NCI-H2227 (cell line): Measurements from ENCODE around the gene CNIH3.
A peak's percentile ranks its signal among the peaks of the same experiment; 100 is the strongest.
"Not testable (repeated sequence)": the region's sequence is repeated elsewhere in the genome, so short reads cannot be mapped to it uniquely, and the experiment has no call there.

Experiments used
- DNase-seq: peaks from one replicate; lab custom pipeline; 2025; ENCODE audit not compliant: unreplicated experiment; lab: John Stamatoyannopoulos, UW

CNIH3 gene

DNA sequence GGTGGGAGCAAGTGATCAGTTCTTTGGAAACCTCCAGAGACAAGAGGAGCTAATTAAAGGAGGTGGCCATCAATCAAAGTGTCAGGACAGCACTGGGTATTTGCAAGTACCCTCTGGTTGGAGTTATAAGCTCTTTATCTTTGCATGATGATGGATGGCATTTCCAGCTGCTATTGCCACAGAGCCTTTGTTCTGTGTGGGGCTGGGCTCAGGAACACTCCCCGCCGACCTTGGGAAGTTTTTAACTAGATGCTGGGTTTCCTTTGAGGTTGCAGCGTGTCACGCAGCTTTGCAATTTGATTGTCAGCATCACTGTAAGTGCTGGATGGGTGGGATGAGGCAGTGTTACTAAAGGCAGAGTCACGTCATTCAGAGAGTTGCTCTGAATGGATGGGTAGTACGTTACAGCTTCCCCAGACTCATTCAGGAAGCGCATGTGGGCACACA lies 68.9 kb downstream of the CNIH3 start:
- DNase-seq, result peak; percentile 79

DNA sequence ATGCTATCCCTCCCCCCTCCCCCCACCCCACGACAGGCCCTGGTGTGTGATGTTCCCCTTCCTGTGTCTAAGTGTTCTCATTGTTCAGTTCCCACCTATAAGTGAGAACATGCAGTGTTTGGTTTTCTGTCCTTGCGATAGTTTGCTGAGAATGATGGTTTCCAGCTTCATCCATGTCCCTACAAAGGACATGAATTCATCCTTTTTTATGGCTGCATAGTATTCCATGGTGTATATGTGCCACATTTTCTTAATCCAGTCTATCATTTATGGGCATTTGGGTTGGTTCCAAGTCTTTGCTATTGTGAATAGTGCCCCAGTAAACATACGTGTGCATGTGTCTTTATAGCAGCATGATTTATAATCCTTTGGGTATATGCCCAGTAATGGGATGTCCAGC lies 70.0 kb downstream of the CNIH3 start:
- not testable (repeated sequence) for DNase-seq

DNA sequence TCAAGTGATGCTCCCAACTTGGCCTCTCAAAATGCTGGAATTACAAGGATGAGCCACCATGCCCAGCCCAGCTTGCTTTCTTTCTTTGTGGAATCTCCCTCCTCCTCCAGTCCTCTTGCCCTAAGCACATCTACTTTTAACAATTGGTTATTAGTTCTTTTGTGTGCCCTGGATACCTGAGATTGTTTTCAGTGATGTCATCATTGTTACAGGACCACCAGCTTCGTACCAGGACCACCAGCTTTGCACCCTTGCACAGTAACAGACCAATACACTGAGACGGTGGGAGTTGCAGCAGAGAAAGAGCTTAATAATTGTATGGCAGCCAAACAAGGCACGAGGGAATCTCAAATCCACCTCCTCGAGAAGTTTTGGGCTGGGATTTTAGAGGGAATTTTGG lies 71.3 kb downstream of the CNIH3 start:
- DNase-seq, result no peak

DNA sequence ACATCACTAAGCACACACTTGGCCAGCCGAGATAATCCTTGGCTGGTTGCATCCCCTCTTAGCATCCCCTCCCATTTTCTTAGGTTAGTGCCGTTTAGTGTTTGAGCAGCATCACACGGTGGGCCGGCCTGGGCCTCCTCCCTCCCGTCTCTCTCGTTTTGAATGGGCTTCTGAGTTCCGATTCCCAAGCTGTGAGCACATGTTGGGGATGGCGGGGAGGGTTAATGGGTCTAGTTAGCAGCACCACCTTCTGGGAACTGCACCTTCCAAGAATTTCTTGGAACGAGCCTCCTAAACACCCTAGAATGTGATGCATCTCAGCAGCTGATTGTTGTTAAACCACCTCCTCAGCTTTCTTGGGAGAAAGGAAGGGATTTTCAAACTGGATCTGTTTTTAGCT lies 73.3 kb downstream of the CNIH3 start:
- no peak for DNase-seq

DNA sequence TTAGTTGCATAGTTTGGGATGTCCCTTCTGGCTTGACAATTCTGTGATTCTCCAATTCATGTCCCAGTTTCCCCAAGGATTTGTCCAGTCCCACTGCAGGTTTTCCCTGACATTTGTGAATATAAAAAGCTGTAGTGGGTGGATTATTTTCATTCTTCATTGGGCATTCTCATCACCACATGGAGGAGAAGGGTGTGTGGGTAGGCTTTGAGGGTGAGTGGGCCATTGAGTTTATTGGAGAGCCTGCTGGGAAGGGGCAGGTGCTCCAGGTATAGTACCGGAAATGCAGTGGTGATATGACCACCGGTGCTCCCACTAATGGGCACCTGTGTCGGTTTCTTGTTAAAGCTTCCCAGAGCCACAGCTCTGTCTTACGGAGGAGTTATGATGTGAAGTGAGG lies 74.5 kb downstream of the CNIH3 start:
- DNase-seq, result no peak

DNA sequence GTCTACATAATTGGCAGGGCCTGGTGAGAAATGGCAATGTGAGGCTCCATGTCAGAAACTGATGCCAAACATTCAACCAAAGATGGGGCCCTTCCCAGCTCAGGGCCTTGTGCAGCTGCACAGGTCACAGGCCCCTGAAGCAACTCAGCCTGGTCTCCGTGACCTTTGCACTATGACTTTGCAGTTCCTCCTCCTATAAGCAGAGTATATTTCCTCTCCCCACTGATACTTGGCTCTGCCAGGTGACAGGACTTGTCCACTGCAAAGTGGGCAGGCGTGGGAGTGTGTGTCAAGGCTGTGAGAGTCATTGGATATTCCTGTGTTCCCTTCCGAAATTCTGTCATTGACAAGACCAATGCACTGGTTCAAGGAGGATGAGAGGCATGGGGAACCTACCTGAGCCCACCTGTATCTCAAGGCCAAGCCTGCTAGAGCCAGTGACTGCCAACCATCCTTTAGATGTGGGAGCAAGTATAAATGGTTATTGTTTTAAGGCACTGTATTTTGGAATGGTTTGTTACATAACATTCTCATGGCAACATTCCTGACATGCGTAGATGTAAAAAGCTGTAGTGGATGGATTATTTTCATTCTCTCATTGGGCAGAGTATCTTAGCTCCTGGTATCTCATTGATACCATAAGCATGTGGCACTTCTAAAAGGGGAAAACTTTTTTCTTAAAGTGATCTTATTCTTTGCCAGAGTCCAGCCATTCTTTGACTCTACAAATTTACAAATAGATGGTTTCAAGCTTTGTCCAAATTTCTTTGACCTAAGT lies 75.2 kb downstream of the CNIH3 start:
- DNase-seq, result no peak

DNA sequence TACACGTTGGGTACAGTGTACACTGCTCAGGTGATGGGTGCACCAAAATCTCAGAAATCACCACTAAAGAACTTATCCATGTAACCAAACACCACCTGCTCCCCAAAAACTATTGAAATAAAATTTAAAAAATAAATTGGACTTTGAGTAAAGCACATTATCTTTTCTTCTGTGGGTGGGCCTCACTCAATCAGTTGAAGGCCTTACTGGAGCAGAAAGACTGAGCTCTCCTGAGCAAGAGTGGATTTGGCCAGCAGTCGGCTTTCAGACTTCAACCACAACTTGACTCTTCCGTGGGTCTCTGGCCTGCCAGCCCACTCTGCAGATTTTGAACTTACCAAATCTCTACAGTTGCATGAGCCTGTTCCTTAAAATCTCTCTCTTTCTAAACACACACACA lies 78.9 kb downstream of the CNIH3 start:
- DNase-seq, result no peak

DNA sequence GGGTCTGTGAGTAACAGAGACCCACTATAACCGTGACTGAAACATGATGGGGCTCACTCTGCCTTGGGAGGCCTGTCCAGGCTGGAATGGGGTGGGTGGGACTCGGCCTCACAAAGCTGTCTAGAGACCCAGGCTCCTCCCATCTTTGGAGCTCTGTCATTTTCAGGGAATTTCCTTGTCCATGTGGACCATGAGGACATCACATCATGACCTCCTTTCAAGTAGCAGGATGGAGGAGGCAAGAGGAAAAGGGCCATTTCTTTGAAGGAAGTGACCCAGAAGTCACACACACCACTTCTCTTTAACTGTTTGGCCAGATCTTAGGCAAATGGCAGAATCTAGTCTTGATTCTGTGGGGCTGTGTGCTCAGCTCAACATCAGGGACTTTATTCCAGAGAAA lies 79.9 kb downstream of the CNIH3 start:
- DNase-seq, result no peak

DNA sequence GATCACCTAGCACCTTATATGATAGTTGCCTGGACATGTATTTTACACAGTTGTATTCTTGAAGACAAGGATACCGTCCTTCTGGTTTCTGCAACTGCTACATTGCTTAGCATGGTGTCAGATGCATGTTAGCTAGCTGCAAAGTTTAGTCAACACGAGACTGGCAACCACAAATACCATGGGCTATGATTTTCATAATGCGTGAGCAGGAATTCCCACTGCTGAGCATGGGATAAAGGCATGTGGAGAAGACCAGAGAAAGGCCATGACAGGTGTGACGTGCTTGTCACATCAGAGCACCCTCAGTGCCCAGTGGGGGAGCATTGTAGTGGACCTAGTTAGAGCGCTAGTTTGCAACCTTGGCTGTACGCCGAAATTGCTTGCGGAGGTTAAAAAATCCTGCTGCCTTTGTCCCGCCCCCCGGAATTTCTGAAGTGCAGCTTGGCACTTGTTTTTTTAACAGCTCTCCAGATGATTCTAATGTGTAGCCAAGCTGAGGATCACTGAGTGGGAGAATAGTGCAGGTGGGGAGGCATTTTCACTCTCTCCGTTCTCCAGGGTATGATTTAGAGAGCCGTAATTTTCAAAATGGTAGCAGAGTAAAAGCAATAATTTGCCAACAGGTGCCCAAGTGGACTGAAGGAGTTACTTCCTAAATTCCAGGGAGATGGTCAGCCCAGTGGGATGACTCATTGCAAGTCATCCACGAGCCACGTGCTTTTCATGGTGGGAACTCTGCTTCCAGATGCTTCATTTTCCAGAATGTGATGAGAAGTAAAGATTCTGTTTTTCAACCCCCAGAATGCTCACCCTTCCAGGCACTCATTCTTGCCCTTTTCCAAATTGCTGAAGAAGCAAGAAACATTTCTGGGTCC lies 81.0 kb downstream of the CNIH3 start:
- peak; percentile 73 for DNase-seq

DNA sequence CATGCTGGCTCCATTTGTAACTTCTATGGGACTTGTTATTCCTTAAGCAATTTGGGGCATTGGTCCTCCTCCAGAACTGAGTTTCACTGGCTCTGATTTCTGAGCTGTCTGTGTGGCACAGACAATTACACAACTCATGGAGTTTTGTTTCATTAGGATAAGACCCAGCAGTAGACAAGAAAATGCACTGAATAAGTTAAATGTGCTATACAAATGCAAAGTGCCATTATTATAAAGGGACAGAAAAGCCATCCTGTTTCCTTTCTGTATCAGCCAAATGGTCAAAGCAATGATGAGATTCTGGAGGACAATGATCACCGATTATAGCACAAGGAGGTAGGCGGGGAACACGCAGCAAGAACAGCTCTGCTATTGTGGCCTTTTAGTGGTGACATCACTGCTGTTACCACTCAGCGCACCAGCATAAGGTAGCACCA lies 81.9 kb downstream of the CNIH3 start:
- peak; percentile 14 for DNase-seq

DNA sequence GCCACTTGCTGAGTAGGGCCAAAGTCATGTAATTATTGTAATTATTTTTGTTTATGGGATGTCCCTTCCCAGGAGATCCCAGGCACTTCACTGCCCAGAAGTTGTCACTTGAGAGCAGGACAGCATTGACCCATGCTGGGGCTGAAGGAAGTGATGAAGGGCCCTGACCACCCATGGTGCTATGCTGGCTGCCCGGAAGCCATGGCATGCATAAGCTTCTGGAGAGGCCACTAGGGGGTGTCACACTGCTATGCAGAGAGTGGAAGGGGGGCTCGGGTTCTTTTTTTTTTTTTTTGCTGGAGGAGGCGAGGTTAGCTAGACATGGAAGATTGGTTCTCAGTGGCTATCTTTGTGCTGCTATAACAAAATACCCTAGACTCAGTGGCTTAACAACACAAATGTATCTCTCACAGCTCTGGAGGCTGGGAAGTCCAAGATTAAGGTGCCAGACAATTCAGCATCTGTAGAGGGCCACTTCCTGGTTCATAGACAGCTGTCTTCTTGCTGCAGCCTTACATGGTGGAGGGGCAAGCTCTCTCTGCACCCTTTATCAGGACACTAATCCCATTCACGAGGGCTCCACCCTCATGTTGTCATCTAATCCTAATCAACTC lies 84.9 kb downstream of the CNIH3 start:
- DNase-seq, result peak; percentile 17

DNA sequence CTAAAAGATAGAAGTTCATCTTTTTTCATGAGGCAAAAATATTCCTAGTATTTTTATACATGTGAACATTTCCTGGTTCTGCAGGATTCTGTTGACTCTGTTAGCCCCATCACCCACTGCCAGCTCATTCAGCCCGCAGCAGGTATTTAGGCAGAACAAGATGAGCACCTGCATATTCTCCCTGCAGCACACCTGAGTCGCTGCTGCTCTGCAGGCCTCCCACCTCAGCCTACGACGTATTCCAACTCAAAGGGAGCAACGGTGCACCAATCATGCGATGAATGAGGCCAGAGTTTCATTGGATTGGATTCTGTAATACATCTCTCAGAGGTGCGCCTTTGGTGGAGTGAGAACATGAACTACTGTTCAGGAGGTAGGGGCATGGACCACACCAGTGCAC lies 87.6 kb downstream of the CNIH3 start:
- no peak for DNase-seq

DNA sequence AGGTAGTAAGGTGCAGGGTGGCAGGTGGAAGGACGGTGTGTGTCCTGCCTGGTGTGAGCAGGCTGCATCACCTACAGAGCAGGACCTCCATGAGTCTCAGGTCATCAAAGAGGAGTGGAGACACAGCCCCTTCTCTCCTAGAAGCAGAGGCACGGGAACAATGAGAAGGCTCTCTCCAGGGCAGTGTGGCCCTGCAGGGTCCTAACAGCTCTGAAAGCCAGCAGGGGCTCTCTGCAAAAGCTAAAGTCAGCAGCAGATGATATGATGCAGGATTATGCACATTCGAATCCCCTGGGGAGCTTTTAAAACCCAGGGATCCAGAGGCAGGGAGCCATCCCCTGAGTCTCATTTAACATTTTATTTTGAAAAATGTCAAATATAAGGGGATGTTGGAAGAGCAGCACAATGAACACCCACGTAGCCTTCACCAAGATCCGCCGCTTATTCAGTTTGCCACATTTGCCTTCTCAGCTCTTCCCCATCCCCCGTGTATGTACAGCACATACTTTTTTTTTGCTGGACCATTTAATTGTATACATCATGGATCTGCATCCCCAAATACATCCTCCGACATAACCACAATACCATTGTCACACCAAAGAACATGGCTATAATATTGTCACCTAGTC lies 88.1 kb downstream of the CNIH3 start:
- no peak for DNase-seq

DNA sequence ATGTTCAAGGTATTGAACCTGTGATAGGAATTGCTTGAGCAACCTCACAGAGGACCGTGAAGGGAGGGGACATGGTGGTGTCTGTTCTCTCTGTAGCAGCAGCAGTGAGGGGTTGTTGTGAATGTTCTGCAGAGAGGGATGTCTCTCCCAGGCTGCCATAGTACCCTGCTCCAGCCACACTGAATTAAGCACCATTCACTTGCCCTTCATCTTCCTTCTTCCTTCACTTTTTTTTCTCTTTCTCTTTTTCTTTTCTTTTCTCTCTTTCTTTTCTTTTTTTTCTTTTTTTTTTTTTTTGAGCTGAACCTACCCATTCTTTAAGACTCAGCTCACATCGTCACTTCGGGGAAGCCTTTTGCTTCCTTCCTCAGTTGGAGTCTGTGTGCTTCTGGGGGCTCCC lies 89.5 kb downstream of the CNIH3 start:
- DNase-seq, result no peak

DNA sequence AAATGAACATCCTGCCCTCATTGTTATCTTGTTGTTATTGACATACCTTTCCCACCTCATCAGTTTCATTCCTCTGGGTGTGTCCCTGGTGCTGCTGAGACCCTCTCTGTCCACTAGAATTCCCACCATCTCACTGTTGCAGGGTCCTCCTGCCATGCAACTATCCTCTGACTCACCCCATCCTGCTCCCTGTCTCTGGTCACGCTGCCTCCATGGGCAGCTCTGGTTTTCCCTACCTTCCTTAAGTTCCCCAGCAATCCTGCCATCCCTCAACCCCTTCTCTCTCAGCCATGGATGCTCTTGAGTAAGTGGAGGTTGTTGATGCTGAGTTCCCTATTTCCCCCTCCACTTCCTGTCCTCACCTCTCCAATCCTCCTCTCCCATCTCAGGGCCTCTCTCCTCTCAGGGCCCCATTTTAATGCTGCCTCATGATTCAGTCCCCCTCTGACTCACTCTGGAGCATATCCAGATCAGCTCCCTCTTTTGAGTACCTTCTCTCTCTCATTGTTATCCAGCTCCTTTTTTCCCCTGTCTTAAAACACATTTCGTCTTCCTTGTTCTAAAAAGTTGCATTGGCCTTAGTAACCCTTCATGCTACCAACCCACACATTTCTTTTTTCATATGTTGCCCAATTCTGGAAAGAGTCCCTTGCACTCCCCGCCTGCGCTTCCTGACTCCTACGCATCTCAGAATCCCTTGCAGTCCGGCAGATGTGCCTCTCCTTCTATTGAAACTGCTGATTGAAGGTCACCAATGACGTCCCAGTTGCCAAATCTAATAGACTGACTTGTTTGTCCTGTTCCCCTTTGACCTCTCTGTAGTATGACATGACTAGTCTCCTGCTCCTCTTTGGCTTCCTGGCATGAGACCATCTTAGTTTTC lies 92.0 kb downstream of the CNIH3 start:
- DNase-seq, result no peak

DNA sequence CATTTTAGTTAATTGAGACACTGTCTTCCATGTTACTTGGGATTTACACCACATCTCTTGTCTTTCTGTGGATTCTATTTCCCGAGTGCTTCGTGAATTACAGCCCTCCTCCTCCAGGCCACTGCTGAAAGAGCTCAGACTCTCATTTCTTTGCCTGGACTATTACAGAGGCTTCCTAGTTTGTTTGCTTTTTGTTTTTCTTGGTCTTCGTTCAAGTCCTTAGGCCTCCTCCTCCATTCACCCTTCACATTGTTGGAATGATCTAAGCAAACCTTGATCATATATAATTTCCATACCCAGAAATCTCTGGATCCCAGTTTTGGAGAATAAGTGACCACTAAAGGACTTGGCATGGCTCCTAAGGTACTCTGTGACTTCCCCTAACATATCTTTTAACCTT lies 94.1 kb downstream of the CNIH3 start:
- DNase-seq, result no peak

DNA sequence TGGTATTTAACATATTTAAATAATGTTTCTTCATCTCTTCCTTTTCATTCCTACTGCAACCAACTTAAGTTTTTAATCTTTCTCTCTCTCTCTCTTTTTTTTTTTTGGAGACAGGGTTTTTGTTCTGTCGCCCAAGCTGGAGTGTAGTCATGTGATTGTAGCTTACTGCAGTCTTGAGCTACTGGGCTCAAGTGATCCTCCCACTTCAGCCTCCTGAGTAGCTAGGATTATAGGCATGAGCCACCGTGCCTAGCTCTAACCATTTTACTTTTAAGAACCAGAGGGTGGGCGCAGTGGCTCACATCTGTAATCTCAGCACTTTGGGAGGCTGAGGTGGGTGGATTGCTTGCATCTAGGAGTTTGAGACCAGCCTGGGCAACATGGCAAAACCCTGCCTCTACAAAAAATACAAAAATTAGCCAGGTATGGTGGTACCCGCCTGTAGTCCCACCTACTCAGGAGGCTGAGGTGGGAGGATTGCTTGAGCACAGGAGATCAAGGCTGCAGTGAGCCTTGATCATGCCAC lies 95.2 kb downstream of the CNIH3 start:
- DNase-seq, result not testable (repeated sequence)

DNA sequence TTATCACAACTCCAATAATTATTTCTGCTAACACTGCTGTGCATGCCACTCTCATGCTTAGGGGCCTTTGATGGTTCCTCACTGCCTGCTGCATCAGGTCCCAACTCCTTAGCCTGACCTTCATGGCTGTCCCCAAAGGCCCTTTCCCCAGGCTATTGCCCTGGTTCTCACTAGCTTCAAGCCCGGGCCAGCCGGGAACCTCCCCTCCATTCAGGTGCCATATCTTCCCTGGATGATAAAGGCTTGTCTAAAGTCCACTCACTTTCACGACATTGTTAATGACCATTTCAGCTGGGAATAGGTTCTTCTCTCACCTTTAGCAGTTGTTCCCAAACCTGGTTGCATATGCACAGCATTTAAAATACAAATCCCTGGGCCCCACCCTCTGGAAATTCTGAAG lies 95.8 kb downstream of the CNIH3 start:
- DNase-seq, result no peak

DNA sequence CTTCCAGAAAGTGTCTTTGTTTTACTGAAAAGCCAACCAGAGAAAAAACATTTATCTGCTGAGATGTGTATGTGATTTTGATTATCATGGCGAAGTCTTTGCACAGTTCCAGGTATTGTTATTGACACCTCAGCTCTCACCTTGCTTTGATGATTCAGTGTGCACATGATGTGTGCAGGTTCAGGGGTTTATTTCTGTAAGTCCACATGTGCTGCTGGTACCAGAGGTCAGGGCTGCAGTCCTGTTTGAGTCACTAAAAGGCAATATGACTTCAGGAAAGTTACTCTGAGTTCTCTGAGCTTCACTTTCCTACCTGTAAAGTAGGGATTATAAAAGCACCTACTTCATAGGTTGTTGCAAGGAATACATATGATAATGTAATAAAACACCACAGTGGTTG lies 97.1 kb downstream of the CNIH3 start:
- DNase-seq, result no peak

DNA sequence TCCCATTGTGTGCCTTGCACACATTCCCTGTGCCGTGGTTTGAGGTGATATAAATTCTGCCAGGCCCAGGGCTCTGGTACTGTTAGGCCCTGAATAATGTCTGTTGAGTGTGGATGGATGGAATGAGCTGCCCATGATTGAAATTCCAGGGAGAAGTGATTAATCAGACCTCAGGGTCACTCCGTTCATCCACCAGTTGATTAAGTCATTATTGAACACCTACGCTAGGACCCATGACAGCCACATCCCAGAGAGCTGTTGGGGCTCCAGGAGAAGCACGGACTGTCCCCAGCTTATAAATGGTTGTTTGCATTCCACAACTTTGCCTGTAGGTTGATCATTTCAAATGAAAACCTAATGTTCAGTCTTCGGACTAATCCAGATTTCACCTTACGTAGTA lies 98.4 kb downstream of the CNIH3 start:
- no peak for DNase-seq
